ENCODE data around the gene HS3ST5.

HS3ST5 gene

DNA sequence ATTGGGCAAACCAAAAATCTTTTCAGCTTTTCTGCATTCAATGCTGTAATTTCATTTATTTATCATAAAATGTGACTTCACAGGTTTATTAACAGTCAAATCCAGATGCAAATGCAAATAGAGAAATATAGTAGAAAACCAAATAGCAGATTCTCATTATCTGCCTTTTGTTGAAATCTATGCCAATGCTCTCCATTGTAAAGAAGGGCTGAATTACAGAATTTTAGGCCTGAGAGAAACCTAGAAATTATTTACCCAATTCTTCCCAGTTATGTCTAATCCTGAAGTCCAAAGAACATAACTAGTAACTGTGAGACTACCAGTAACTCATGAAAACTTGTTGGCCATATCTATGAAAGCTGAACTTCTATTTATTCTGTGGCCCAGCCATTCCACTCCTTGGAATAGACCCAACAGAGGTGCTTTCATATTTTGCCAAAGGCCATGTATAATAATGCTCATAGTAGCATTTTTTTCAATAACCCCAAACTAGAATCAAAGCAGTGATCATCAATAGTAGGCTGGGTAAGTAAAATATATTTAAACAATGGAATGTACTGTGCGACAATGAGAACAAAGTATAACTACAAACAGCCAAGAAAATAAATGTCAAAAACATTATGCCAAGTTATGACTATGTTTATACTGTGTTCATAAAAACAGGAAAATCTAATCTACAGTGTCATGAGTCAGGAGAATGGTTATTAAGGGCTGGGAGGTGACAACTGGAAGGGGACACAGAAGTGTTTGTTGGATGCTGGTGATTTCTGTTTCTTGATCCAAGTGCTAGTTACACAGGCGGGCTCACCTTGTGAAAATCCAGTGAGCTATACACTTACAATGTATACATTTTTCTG lies 183.8 kb downstream of the HS3ST5 start:
- H3K27me3 ChIP-seq (ENCODE audit: low read length): 0 out of 2 replicates have a peak, but pooled peaks cover 3% of the 10 kb centered on the region
- H3K4me2 ChIP-seq (ENCODE audit: low read depth, low read length, poor library complexity, severe bottlenecking): no peak overlapping the region
- TF ChIP-seq, protein P1, sequence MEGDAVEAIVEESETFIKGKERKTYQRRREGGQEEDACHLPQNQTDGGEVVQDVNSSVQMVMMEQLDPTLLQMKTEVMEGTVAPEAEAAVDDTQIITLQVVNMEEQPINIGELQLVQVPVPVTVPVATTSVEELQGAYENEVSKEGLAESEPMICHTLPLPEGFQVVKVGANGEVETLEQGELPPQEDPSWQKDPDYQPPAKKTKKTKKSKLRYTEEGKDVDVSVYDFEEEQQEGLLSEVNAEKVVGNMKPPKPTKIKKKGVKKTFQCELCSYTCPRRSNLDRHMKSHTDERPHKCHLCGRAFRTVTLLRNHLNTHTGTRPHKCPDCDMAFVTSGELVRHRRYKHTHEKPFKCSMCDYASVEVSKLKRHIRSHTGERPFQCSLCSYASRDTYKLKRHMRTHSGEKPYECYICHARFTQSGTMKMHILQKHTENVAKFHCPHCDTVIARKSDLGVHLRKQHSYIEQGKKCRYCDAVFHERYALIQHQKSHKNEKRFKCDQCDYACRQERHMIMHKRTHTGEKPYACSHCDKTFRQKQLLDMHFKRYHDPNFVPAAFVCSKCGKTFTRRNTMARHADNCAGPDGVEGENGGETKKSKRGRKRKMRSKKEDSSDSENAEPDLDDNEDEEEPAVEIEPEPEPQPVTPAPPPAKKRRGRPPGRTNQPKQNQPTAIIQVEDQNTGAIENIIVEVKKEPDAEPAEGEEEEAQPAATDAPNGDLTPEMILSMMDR (IDR thresholded peaks at IDR 0.05; ENCODE audit: insufficient read depth, low read length, poor library complexity, severe bottlenecking): no peak
- TF ChIP-seq EZH2phosphoT487 (conservative IDR thresholded peaks at IDR 0.05; ENCODE audit: low read length): no peak
- no peak overlapping the region for H3K4me3 ChIP-seq (ENCODE audit: insufficient read depth, low read length, poor library complexity, severe bottlenecking)
- no peak overlapping the region for H2AFZ ChIP-seq (ENCODE audit: low read depth, low read length, severe bottlenecking)
- H3K36me3 ChIP-seq (ENCODE audit: low read length): no peaks in the 10 kb centered on the region
- H3F3A ChIP-seq (ENCODE audit: insufficient read depth): no peaks in the 10 kb centered on the region
- no peak overlapping the region for H3K9ac ChIP-seq (ENCODE audit: low read length)
- H4K20me1 ChIP-seq (ENCODE audit: low read depth, low read length): no peaks in the 10 kb centered on the region
- H3K79me2 ChIP-seq (ENCODE audit: insufficient read depth, low read length): no peaks in the 10 kb centered on the region
- no peaks in the 10 kb centered on the region for H3K9me2 ChIP-seq (replicated peaks; ENCODE audit: insufficient read depth, low read length)
- no peak overlapping the region for H3K27ac ChIP-seq (ENCODE audit: low read depth, low read length)
- no peaks in the 10 kb centered on the region for H3K9me3 ChIP-seq (ENCODE audit: insufficient read depth, low read length)

DNA sequence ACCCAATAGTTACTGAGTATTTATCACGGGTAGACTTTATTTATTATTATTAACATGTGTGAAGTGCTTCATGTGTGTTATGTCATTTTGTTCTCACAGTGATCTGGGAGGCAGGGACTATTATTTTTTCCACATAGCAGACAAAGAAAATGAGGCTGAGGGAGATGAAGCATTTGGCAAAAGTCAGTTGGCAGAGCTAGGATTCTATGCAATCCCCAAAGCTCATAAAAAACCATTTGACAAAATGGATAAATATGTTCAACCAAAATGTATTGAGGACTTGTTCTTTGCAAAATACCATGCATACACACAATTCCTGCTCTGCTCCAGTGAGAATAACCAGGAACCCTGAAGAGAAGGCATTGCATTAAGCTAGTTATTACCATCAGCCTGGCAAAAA lies 184.4 kb downstream of the HS3ST5 start:
- no peaks in the 10 kb centered on the region for H4K20me1 ChIP-seq (ENCODE audit: low read depth, low read length)
- no peaks in the 10 kb centered on the region for H3K9me2 ChIP-seq (replicated peaks; ENCODE audit: insufficient read depth, low read length)
- TF ChIP-seq, protein P1 (IDR thresholded peaks at IDR 0.05; ENCODE audit: insufficient read depth, low read length, poor library complexity, severe bottlenecking): no peak
- no peak for TF ChIP-seq EZH2phosphoT487 (conservative IDR thresholded peaks at IDR 0.05; ENCODE audit: low read length)
- no peaks in the 10 kb centered on the region for H3F3A ChIP-seq (ENCODE audit: insufficient read depth)
- H3K79me2 ChIP-seq (ENCODE audit: insufficient read depth, low read length): no peaks in the 10 kb centered on the region
- H3K4me3 ChIP-seq (ENCODE audit: insufficient read depth, low read length, poor library complexity, severe bottlenecking): no peak overlapping the region
- no peak overlapping the region for H3K9ac ChIP-seq (ENCODE audit: low read length)
- no peak overlapping the region for H3K4me2 ChIP-seq (ENCODE audit: low read depth, low read length, poor library complexity, severe bottlenecking)
- H3K36me3 ChIP-seq (ENCODE audit: low read length): no peaks in the 10 kb centered on the region
- no peak overlapping the region for H2AFZ ChIP-seq (ENCODE audit: low read depth, low read length, severe bottlenecking)
- no peaks in the 10 kb centered on the region for H3K9me3 ChIP-seq (ENCODE audit: insufficient read depth, low read length)
- 0 out of 2 replicates have a peak, but pooled peaks cover 3% of the 10 kb centered on the region for H3K27me3 ChIP-seq (ENCODE audit: low read length)
- H3K27ac ChIP-seq (ENCODE audit: low read depth, low read length): no peak overlapping the region

DNA sequence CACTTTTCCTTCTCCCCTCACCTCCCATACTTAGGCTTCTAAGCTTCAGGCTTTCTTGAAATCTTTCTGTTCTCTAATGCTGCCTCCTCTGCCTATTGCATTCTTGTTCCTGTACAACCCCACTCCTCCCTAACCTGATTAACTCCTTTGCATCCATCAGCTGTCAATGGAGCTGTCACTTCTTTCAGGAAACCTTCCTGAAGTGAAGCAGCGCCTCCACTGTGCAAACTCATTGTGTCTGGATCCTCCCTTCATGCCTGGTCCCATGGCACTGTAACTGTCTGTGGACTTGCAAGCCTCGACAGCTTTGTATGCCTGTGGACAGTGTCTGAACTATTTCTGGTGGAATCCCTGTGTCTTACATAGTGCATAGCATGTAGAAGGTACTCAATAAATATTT lies 185.0 kb downstream of the HS3ST5 start:
- Histone ChIP-seq H3K9ac (ENCODE audit: low read length) (no peak overlapping the region), H3K27ac (ENCODE audit: low read depth, low read length) (no peak overlapping the region), H3K9me2 (replicated peaks; ENCODE audit: insufficient read depth, low read length) (no peaks in the 10 kb centered on the region), H3K27me3 (ENCODE audit: low read length) (0 out of 2 replicates have a peak, but pooled peaks cover 3% of the 10 kb centered on the region), H3K9me3 (ENCODE audit: insufficient read depth, low read length) (no peaks in the 10 kb centered on the region), H2AFZ (ENCODE audit: low read depth, low read length, severe bottlenecking) (no peak overlapping the region), H3K36me3 (ENCODE audit: low read length) (no peaks in the 10 kb centered on the region), H3K79me2 (ENCODE audit: insufficient read depth, low read length) (no peaks in the 10 kb centered on the region), H3F3A (ENCODE audit: insufficient read depth) (no peaks in the 10 kb centered on the region), H4K20me1 (ENCODE audit: low read depth, low read length) (no peaks in the 10 kb centered on the region), H3K4me2 (ENCODE audit: low read depth, low read length, poor library complexity, severe bottlenecking) (no peak overlapping the region), H3K4me3 (ENCODE audit: insufficient read depth, low read length, poor library complexity, severe bottlenecking) (no peak overlapping the region)
- TF ChIP-seq EZH2phosphoT487 (conservative IDR thresholded peaks at IDR 0.05; ENCODE audit: low read length): no peak
- TF ChIP-seq, protein P1 (IDR thresholded peaks at IDR 0.05; ENCODE audit: insufficient read depth, low read length, poor library complexity, severe bottlenecking): no peak

All from SU-DHL-6 (cell line).